ENCODE data around the gene SEMA4D.

The SEMA4D gene

DNA sequence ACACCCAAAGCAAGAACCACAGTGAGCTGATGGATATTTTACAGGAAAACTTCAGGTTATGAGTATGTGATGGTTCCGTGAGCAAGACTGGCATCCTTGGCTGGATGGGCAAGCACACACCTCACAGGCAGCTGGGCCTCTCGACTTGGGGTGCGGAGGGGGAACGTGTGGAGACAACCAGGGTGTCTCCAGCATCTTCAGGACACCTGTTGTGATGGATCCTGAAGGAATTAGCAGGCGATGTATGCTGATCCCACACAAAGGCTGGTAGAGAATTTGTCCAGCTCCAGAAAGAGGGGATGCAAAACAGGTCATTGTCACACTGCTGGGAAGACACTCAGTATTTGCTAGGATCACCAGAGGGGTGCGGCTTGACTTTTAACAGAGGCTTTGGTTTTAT lies 136.9 kb downstream of the SEMA4D start:
- Histone ChIP-seq H3K4me1 (ENCODE audit: insufficient read depth, low read length) (no peaks in the 10 kb centered on the region), H3K36me3 (ENCODE audit: insufficient read depth, low read length) (peaks cover 37% of the 10 kb centered on the region), H3K9me3 (ENCODE audit: control insufficient read depth, insufficient read depth, low read length) (no peaks in the 10 kb centered on the region), H3K9ac (ENCODE audit: low read depth, low read length) (no peak overlapping the region)

DNA sequence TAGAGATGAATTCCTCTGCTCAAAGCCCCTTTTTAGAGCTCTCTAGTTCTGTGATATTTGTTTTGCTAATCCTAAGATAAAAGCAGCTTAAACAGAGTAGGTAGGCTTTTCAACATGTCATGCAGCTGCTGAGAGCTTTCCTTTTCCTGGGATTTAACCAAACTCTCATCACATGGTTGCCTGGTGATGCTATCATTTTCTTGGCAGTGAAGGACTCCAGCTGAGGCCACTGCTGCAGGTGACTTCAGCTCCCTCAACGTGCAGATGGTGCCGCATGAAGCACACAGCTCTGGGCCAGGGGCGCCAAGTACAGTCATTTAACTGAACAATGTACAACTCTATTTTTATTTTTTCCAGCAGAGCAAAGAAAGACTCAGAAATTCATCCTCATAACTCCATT lies 137.4 kb downstream of the SEMA4D start:
- no peak overlapping the region for H3K9ac ChIP-seq (ENCODE audit: low read depth, low read length)
- no peaks in the 10 kb centered on the region for H3K4me1 ChIP-seq (ENCODE audit: insufficient read depth, low read length)
- no peaks in the 10 kb centered on the region for H3K9me3 ChIP-seq (ENCODE audit: control insufficient read depth, insufficient read depth, low read length)
- peaks cover 37% of the 10 kb centered on the region for H3K36me3 ChIP-seq (ENCODE audit: insufficient read depth, low read length)

DNA sequence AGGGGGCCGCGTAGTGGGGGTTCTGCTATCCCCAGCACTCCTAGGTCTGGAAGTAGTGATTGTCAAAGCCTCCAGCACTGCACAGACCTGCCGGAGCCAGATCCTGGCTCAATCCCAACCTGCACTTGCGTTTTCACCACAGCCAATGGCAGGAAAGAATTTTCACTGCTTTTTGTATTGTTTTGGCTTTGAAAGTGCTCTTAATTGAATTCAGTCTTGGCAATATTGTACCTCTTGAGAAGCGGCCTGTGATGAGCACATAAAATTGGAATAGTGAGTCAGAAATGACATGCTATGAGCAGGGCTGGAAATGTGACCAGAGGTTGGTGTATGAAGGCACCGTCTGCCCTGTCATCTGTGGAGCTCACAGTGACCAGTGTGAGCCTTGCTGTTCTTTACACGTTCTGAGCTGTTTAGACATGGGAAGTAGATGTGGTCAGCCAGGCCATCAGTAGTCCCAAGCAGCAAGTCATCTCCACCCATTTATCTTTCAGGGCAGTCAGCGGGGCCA lies 138.1 kb downstream of the SEMA4D start:
- no peaks in the 10 kb centered on the region for H3K9me3 ChIP-seq (ENCODE audit: control insufficient read depth, insufficient read depth, low read length)
- peaks cover 42% of the 10 kb centered on the region for H3K36me3 ChIP-seq (ENCODE audit: insufficient read depth, low read length)
- H3K4me1 ChIP-seq (ENCODE audit: insufficient read depth, low read length), result no peaks in the 10 kb centered on the region
- no peak overlapping the region for H3K9ac ChIP-seq (ENCODE audit: low read depth, low read length)

DNA sequence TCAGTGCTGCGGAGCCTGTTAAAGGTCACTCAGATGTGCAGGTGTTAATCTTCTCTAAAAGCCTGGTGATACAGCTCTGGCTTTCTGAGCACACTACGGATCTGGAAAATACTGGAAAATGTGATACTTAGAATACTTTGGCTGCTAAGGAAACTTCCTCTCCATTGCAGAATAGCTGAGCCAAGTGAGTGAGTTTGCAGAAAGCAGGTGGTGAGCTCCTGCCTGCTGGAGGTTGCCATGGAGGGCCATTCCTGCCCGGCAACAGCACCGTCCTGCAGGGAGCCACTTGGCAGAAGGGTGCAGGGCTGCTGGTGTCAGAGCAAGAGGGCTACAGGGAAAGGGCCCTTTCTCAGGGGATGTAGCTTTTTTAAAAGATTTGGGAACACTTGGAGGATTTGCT lies 138.9 kb downstream of the SEMA4D start:
- Histone ChIP-seq H3K4me1 (ENCODE audit: insufficient read depth, low read length) (no peaks in the 10 kb centered on the region), H3K9ac (ENCODE audit: low read depth, low read length) (no peak overlapping the region), H3K36me3 (ENCODE audit: insufficient read depth, low read length) (peaks cover 50% of the 10 kb centered on the region), H3K9me3 (ENCODE audit: control insufficient read depth, insufficient read depth, low read length) (no peaks in the 10 kb centered on the region)

DNA sequence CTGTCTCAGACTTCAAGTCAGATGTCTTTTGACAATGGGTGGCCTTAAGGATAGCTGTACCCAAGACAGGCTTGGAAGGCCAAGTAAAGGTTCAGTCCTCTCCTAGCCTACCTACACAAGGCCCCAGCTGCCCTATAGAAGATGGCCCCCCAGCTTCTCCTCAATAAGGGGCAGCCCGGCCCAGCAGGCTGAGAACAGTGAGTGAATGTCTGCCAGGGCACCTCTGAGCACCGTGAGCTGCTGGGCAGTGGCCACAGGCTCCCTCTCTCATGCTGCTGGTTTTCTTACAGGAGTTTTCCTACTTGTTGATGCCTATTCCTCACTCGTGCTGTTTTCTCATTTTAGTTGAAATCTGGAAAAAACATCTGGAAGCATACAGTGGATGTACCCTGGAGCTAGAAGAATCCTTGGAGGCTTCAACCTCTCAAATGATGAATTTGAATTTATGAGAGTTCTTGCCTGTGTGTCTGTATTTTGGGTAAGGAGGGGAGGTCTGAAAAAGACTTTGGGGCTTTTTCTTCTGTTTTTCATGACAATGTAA lies 139.5 kb downstream of the SEMA4D start:
- Histone ChIP-seq H3K4me1 (ENCODE audit: insufficient read depth, low read length) (no peaks in the 10 kb centered on the region), H3K36me3 (ENCODE audit: insufficient read depth, low read length) (peaks cover 51% of the 10 kb centered on the region), H3K9me3 (ENCODE audit: control insufficient read depth, insufficient read depth, low read length) (no peaks in the 10 kb centered on the region), H3K9ac (ENCODE audit: low read depth, low read length) (no peak overlapping the region)

DNA sequence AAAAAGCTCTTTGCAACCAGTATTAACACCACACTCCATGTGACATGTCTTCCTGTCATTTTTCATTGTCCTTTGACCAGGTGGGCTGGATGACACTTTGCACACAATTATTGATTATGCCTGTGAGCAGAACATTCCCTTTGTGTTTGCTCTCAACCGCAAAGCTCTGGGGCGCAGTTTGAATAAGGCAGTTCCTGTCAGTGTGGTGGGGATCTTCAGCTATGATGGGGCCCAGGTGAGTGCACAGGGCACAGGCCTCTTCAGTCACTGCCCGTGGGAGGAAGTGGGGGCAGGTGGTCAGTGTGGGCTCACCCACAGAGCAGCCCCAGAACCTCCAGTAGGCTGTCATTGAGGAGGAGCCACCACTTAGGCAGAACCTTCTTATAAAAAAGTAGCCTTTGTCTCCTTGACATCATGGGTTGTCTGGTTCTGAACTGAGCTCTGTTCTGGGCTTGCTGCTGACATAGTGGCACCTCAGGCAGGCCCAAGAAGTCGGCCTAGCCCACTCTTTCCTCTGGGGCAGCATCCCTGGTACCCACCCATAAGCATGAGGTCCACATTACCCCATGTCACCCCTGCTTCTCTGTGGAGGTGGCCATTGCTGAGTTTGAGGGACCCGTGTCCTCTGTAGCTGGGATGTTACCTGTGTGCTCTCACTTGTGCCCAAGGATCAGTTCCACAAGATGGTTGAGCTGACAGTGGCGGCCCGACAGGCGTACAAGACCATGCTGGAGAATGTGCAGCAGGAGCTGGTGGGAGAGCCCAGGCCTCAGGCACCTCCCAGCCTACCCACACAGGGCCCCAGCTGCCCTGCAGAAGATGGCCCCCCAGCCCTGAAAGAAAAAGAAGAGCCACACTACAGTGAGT lies 140.3 kb downstream of the SEMA4D start:
- H3K9me3 ChIP-seq (ENCODE audit: control insufficient read depth, insufficient read depth, low read length), result no peaks in the 10 kb centered on the region
- H3K4me1 ChIP-seq (ENCODE audit: insufficient read depth, low read length), result no peaks in the 10 kb centered on the region
- H3K36me3 ChIP-seq (ENCODE audit: insufficient read depth, low read length), result peaks cover 56% of the 10 kb centered on the region
- H3K9ac ChIP-seq (ENCODE audit: low read depth, low read length), result no peak overlapping the region

DNA sequence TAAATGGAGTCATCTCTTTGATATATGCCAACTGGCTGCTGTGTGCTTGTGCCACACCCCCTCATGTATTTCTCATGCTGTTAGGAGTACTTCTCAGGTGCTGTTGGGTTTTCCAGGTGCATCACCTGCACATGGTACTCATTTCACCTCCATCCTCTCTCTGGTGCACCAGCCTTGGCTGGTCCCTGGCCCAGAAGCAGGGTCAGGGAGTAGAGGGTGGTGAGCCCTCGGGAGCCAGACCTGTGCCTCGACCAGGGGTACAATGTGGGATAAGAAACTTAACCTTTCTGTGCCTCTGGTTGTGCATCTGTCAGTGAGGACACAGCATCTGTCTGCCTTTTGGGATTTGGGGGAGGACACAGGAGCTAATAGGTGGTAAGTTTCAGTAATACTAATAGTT lies 141.1 kb downstream of the SEMA4D start:
- H3K9me3 ChIP-seq (ENCODE audit: control insufficient read depth, insufficient read depth, low read length), result no peaks in the 10 kb centered on the region
- peaks cover 58% of the 10 kb centered on the region for H3K36me3 ChIP-seq (ENCODE audit: insufficient read depth, low read length)
- H3K4me1 ChIP-seq (ENCODE audit: insufficient read depth, low read length), result no peaks in the 10 kb centered on the region
- no peak overlapping the region for H3K9ac ChIP-seq (ENCODE audit: low read depth, low read length)

DNA sequence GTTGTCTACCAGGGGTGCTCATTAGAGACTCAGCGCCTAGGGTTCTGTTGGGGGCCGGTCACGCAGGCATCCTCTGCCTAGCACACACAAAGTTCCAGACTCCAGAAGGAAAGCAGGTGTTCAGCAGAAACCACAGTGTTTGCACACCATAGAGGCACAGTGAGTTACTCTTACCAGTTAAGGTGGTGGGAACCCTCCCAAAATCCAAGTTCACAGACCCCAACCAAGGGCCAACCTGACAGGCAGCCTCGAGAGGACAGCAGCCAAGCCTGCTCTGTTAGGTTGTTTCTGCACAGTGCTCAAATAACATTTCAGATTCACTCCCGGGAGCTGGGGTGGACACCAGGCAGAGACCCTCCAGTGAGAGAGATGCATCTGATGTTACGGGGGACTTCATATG lies 143.4 kb downstream of the SEMA4D start:
- H3K36me3 ChIP-seq (ENCODE audit: insufficient read depth, low read length), result peaks cover 63% of the 10 kb centered on the region
- H3K9ac ChIP-seq (ENCODE audit: low read depth, low read length), result no peak overlapping the region
- no peaks in the 10 kb centered on the region for H3K9me3 ChIP-seq (ENCODE audit: control insufficient read depth, insufficient read depth, low read length)
- H3K4me1 ChIP-seq (ENCODE audit: insufficient read depth, low read length), result no peaks in the 10 kb centered on the region

DNA sequence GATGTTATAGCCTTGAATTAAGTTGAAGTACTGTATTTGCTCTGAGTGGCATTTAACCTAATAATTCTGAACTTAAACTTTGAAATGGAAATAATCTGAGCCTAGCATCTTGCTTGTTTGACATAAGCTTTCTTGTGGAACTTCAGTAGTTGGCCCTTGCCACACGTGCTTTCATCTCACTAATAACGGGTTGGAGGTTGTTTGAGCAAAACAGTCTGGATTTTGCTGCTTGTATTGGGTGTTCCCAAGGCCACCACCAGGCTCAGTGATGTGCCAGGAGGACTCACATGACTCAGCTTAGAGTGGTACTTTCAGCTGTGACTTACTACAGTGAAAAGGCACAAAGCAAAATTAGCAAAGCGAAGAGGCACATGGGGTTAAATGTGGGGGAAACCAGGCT lies 143.9 kb downstream of the SEMA4D start:
- peaks cover 62% of the 10 kb centered on the region for H3K36me3 ChIP-seq (ENCODE audit: insufficient read depth, low read length)
- no peak overlapping the region for H3K9ac ChIP-seq (ENCODE audit: low read depth, low read length)

DNA sequence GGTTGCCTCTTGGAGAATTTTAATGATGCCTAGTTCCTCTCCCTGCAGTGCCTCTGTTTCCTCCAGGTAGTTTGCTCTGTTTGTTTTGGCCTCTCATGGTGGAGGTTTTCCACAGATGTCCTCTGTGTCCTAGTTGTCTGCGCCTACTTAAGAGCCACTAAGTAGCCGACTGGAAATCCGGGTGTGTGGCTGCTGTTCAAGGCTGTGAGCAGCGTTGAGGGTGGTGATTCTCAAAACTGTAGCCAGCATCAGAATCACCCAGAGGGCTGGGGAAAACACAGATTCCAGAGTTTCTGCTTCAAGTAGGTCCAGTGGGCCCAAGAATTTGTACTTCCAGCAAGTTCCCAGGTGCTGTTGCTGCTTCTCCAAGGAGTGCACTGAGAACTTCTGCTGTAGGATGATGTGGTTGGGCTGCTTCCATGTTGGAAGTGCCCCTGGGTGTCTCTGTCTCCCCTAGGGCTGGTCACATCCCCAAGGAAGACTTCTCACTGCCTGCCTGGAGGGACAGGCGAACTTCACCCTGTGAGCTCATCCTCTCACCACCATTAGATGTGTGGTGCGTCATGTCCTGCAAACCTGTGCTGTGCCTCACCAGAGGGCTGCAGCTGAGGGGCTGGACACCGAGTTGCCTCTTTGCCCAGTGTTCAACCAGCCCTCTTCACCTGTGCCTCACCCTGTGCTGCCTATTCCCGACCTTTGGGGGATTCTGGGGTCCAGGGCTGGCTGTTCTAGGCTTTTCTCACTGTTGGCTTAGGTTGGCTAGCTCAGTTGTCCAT lies 144.9 kb downstream of the SEMA4D start:
- no peaks in the 10 kb centered on the region for H3K4me1 ChIP-seq (ENCODE audit: insufficient read depth, low read length)
- H3K36me3 ChIP-seq (ENCODE audit: insufficient read depth, low read length), result peaks cover 62% of the 10 kb centered on the region
- no peaks in the 10 kb centered on the region for H3K9me3 ChIP-seq (ENCODE audit: control insufficient read depth, insufficient read depth, low read length)
- H3K9ac ChIP-seq (ENCODE audit: low read depth, low read length), result no peak overlapping the region

More for the DNA sequence above, 143.9 kb downstream of the SEMA4D start:
- Histone ChIP-seq H3K9me3 (ENCODE audit: control insufficient read depth, insufficient read depth, low read length) (no peaks in the 10 kb centered on the region), H3K4me1 (ENCODE audit: insufficient read depth, low read length) (no peaks in the 10 kb centered on the region)

DNA sequence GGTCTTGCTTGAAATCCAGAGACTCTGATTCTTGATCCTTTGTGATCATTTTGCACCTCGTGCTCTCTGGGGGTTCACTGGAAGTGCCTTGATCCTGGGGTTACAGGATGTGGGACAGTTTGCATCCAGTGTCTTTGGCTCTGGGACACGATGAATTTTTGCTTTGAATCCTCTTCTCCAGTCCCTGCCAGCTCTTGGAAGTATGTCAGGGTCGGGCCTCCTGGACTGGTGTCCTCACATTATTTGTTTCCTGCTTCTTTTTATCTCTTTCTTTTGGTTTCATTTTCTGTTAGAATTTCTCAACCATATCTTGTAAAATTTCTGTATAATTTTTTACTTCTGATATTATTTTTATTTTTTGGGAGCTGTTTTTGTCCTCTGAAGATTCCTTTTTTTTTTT lies 145.5 kb downstream of the SEMA4D start:
- Histone ChIP-seq H3K4me1 (ENCODE audit: insufficient read depth, low read length) (no peaks in the 10 kb centered on the region), H3K36me3 (ENCODE audit: insufficient read depth, low read length) (peaks cover 58% of the 10 kb centered on the region), H3K9ac (ENCODE audit: low read depth, low read length) (no peak overlapping the region), H3K9me3 (ENCODE audit: control insufficient read depth, insufficient read depth, low read length) (no peaks in the 10 kb centered on the region)

DNA sequence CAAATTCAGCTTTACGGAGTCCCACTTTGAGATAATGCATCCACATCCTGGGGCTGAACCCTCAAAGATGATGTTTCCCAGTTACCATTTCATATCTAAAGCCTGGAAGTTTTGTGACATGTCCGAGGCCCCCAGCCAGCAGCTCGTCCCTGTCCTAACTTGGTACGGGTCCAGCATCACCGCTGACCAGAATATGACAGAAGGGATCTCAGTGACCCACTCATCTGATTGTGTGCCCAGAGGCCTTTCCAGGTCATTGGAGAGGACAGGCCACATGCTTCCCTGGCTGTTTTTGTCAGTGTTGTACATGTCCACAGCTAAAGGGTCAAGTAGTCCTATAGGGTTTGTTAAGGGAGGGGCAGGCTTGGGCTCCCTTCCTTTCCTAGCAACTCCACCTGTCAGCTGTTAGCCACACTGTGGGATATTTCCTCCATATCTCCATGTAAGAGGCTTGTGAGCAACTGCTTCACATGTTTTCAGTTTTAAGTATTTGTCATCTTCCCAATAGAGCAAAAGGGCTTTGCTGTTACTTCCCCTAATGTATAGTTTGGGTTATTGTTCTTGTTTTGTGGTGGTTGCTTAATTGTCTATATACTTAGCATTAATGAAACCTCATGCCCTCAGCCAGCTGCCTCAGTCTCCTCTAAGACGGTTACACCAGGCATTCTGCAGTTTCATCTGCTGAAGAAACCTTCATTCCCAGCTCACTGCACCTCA lies 146.2 kb downstream of the SEMA4D start:
- H3K9ac ChIP-seq (ENCODE audit: low read depth, low read length), result no peak overlapping the region
- peaks cover 53% of the 10 kb centered on the region for H3K36me3 ChIP-seq (ENCODE audit: insufficient read depth, low read length)
- no peaks in the 10 kb centered on the region for H3K9me3 ChIP-seq (ENCODE audit: control insufficient read depth, insufficient read depth, low read length)
- no peaks in the 10 kb centered on the region for H3K4me1 ChIP-seq (ENCODE audit: insufficient read depth, low read length)

DNA sequence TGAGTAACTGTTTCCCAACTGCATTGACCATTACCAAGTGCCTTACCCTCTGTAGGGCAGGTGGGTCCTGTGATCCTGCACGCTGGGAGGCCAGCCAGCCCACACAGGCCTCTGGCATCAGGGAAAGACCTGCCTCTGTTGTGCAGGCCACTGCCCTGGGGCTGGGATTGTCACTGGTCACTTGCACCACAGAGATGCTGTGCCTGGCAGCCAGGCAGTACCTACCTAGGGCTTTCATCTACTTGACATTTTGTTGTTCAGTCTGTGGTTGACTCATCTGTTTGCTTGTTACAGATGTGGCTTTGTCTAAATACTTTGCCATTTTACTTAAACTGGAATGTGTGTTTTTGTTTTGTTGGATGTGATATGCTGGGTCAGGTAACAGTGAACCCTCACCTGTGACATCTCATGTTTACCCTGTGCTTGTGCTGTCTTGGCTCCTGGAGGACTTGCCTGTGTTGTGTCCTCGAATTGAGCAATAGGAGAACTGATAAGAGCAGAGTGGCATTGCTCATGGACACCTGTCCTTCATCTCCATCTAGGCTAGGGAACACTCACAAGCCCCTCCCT lies 146.8 kb downstream of the SEMA4D start:
- Histone ChIP-seq H3K36me3 (ENCODE audit: insufficient read depth, low read length) (peaks cover 58% of the 10 kb centered on the region), H3K9me3 (ENCODE audit: control insufficient read depth, insufficient read depth, low read length) (no peaks in the 10 kb centered on the region), H3K9ac (ENCODE audit: low read depth, low read length) (no peak overlapping the region), H3K4me1 (ENCODE audit: insufficient read depth, low read length) (no peaks in the 10 kb centered on the region)

DNA sequence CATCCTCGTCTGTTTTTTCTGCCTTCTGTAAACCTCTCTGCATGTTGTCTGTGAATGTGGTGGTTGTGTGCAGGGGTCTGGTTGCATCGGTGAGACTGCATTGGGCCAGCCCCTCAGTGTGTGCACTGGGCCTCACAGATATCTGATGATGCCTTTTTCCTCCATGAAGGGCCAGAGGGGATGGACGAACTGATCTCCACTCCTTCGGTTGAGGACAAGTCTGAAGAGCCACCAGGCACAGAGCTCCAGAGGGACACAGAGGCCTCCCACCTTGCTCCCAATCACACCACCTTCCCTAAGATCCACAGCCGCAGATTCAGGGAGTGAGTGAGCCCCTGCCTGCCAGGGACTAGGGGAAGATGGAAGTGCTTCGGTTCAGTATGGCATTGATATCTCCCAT lies 148.3 kb downstream of the SEMA4D start:
- no peaks in the 10 kb centered on the region for H3K4me1 ChIP-seq (ENCODE audit: insufficient read depth, low read length)
- H3K36me3 ChIP-seq (ENCODE audit: insufficient read depth, low read length), result peaks cover 54% of the 10 kb centered on the region
- no peak overlapping the region for H3K9ac ChIP-seq (ENCODE audit: low read depth, low read length)
- no peaks in the 10 kb centered on the region for H3K9me3 ChIP-seq (ENCODE audit: control insufficient read depth, insufficient read depth, low read length)
